Left hindlimb (tissue), 1 donor: ENCODE data around the gene KDM5B.

ENCODE experiments used
- DNase-seq: peaks from one replicate; pipeline ENCODE4 v3.0.0-alpha.2; 2018

The KDM5B gene

GRCh38 chr1:202684716-202685115 lies 123.5 kb downstream of the KDM5B start:
- DNase-seq: no peak

GRCh38 chr1:202683029-202683428 lies 125.2 kb downstream of the KDM5B start:
- no peak for DNase-seq

GRCh38 chr1:202682477-202682876 lies 125.7 kb downstream of the KDM5B start:
- no peak for DNase-seq

GRCh38 chr1:202681736-202682420 lies 126.3 kb downstream of the KDM5B start:
- DNase-seq: no peak

GRCh38 chr1:202680586-202681352 lies 127.5 kb downstream of the KDM5B start:
- DNase-seq: no peak

- no peak for DNase-seq
These were observed 128.6 kb downstream of the KDM5B start for GRCh38 chr1:202679406-202680177.

- DNase-seq: no peak
These were observed 130.8 kb downstream of the KDM5B start for GRCh38 chr1:202677433-202677832.
